Activated T-helper 1 cell treated with anti-CD3 and anti-CD28 coated beads, Interleukin-2, amount 50 U/mL, for 16 hours (primary cell): ENCODE measurements around the gene DYNC1H1.

Experiments
- DNase-seq, 2 donors: peaks; one replicate each; pipeline ENCODE4 v3.0.0-alpha.2; 2020; ENCODE audit warnings: low read depth in 1 of 2, low spot score in 1 of 2

The DYNC1H1 gene

DNA sequence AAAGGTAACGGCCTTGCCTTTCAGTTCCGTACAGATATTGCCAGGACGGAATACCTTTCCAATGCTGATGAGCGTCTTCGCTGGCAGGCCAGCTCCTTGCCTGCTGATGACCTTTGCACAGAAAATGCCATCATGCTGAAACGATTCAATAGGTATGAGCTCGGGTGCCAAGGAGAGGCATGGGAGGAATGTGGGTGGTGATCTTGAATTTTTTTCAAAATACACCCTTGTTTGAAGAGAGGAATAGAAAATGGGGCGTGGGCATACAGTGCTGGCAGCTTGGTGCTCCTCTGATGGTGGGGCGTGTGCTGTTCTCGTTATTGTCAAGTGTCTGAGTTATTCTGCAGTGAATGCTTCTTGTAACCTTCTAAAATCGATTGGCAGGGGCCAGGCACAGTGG lies 69.9 kb downstream of the DYNC1H1 start:
- no peak for DNase-seq

DNA sequence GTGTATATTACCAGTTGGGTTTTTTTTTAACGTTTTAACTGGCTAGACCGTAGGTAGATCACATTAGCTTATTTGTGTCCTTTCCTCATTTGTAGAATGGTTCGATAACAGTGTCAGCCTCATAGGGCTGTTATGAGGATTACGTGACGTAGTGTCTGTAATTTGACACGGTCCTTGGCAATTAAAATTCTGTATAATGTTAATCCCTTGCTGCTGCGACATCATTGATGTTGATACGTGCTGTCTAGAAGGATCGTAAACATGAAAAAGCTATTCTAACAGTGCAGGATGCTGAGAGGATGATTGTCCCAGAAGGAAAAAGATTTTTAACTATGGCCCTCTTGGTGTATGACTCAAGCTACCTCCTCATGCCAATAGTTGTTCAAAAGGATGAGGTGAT lies 71.5 kb downstream of the DYNC1H1 start:
- no peak for DNase-seq

DNA sequence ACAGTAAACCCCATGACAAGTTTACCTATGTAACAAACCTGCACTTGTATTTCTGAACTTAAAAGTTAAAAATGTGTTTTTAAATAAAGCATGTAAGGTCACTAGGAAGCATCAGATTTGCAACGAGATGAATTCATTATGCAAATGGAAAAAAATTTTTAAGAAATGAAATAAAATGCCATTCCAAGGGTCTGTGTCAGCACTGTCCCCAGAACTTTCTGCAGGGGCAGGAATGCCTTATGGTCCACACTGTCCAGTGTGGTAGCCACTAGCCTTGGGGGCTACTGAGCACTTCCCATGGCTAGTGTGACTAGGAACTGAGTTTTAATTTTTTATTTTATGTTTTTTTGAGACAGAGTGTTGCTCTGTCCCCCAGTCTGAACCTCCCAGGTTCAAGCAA lies 73.3 kb downstream of the DYNC1H1 start:
- no peak for DNase-seq

DNA sequence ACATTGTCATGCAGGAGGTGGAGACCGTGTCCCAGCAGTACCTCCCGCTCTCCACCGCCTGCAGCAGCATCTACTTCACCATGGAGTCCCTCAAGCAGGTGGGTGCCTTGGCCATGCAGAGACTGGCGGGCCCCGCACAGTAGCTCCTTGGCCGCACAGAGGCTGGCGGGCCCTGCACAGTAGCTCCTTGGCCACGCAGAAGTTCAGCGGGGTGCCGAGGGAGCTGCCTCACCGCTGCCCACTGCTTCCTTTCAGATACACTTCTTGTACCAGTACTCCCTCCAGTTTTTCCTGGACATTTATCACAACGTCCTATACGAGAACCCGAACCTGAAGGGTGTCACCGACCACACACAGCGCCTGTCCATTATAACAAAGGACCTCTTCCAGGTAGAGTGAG lies 74.8 kb downstream of the DYNC1H1 start:
- DNase-seq: no peak

DNA sequence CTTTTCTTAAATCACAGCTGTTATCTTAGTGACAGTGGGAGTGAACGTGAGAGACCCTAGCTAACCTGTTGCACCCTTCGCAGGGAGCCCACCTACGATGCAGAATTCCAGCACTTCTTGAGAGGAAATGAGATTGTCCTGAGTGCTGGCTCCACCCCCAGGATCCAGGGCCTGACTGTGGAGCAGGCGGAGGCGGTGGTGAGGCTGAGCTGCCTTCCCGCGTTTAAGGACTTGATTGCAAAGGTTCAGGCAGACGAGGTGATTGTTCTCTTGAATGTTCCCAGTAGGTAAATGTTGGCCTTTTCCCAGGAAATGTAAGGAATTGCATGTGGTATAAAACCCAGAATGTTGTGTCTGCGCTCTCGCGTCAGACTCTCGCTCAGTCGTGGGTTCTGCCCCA lies 75.8 kb downstream of the DYNC1H1 start:
- DNase-seq: no peak

DNA sequence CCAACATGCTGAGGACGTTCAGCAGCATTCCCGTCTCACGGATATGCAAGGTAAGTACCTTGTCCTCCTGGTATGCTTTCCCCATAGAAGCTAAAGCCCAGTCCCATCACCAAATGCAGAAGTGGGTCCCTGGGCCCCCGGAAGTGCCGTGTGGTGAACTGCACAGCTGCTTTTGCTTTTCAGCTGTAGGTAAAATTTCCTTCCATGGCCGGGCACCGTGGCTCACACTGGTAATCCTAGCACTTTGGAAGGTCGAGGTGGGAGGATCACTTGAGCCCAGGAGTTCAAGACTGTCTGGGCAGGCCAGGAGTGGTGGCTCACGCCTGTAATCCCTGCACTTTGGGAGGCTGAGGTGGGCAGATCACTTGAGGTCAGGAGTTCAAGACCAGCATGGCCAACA lies 78.3 kb downstream of the DYNC1H1 start:
- no peak for DNase-seq

DNA sequence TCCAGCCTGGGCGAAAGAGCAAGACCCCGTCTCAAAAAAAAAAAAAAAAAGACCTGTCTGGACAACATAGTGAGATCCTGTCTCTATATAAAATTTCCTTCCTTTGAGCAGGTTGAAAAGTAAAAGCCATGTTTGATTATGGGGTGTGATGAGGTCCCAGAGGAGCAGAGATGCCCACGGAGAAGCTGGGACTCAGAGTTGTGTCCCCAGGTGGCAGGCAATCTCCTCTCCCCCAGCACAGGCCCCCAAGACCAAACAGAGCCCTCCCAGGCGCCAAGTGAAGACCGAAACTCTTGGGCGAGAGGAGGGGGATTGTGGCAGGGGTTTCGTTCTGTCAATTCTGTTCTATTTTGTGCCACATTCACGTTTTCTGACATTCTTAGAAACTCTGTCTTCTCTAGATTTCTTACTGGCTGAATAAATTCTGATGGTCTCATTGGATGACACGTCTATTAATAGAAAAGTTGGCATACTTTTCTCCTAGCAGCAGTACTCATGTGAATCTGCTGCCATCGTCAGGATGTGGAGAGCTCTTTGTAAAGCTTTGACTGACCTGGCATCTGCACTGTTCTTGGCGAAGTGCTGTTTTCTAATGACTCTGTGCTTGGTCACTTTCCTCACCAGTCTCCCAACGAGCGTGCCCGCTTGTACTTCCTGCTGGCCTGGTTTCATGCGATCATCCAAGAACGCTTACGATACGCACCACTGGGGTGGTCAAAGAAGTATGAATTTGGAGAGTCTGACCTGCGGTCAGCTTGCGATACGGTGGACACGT lies 79.1 kb downstream of the DYNC1H1 start:
- no peak for DNase-seq

DNA sequence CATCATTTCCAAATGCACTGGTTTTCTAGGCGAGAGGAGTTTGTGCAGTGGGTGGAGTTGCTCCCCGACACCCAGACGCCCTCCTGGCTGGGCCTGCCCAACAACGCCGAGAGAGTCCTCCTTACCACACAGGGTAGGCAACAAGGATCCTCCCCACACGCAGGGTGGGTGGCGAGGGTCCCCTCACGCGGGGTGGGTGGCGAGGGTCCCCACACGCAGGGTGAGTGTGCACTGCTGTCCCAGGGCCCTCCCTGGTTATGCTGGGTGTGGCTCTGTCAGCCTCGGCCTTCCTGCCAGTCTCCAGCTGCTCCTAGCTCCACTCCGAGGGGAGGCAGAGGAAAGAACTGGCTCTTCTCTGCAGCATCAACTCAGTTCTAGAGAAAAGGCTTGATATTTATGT lies 80.2 kb downstream of the DYNC1H1 start:
- no peak for DNase-seq

DNA sequence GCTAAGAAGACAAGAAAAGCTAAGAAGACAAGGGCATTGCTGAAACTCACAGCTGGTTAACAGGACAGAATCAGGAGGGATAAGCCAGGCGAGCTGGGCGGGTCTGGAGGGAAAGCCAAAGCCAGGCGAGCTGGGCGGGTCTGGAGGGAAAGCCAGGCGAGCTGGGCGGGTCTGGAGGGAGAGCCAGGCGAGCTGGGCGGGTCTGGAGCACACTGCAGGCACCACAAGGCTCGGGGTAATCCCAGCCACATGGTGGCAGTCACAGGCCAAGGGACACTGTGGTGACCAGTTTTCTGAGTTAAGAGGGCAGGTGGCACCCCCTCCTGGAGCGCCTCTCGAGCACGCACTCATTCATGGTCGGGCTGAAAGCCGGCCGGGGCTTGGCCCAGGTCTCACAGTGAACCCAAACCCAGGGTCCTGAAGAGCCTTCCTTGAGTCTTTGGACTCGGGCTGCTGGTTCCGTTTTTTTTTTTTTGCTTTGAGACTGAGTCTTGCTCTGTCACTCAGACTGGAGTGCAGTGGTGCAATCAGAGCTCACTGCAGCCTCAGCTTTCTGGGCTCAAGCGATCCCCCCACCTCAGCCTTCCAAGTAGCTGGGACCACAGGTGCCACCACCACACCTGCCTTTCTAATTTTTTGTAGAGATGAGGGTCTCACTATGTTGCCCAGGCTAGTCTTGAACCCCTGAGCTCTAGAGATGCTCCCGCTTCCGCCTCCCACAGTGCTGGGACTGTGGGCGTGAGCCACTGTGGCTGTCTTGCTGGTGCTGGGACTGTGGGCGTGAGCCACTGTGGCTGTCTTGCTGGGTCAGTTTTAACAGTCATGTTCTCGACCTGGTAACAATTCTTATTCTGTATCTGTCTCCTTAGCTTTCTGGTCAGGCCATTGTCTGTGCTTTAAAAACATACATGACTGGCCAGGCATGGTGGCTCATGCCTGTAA lies 82.2 kb downstream of the DYNC1H1 start:
- DNase-seq: no peak

DNA sequence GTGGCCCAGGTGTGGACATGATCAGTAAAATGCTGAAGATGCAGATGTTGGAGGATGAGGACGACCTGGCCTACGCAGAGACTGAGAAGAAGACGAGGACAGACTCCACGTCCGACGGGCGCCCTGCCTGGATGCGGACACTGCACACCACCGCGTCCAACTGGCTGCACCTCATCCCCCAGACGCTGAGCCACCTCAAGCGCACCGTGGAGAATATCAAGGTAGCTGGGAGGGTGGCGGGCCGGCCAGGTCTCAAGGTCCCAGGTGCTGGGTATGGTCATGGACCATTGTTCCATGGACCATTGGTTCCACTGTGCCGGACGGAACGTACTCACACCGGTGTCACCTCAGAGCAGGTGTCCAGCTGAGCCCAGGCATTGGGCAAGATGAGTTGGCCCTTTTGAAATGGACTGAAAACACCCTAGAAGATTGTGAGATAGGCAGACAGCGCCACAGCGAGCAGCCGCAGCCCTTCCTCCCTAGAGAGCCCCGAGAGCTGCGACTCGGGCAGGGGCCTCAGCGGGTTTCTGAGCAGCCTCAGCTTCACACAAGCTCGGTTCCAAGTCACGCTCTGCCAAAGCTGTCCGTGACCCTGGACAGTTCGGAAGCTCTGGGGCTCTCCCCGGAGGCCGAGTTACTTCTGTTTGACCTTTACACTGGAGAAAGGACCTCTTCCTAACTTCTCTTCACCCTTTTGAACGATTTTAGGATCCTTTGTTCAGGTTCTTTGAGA lies 83.6 kb downstream of the DYNC1H1 start:
- DNase-seq: no peak

DNA sequence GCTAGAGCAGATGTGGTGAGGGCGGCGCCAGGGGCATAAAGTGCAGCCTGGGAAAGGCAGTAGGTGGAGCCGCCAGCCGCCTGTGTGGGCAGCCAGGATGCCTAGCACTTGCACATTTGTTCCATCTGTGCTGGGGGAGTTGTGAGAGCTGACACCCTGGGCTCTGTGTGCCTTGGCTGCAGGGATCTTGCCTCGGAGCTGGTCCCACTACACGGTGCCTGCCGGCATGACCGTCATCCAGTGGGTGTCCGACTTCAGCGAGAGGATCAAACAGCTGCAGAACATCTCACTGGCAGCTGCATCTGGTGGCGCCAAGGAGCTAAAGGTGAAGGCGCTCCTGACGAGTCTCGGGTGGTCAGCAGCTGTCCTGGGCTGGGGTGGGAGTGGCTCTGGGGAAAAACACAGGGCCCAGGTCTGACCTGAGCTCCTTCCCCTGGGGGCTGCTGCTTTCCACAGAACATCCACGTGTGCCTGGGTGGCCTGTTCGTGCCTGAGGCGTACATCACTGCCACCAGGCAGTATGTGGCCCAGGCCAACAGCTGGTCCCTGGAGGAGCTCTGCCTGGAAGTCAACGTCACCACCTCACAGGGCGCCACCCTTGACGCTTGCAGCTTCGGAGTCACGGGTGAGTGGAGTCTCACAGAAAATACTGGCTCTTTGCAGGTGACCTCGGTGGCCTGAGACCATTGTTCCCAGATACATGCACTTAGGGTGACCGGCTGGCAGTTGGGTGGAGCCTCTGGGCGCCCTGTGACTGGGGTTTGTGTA lies 85.1 kb downstream of the DYNC1H1 start:
- DNase-seq: no peak

DNA sequence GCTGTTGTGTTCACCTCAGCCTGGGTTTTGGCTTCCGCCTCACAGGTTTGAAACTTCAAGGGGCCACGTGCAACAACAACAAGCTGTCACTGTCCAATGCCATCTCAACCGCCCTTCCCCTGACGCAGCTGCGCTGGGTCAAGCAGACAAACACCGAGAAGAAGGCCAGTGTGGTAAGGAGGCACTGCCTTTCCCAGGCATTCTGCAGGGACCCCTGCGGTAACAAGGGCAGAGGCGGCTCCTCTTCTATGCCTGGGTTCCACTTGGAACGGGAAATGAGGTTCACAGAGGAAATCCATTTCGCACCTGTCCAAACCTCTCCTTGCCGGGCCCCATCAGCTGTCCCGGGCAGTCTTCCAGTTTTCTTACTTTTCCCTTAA lies 85.6 kb downstream of the DYNC1H1 start:
- DNase-seq: no peak

DNA sequence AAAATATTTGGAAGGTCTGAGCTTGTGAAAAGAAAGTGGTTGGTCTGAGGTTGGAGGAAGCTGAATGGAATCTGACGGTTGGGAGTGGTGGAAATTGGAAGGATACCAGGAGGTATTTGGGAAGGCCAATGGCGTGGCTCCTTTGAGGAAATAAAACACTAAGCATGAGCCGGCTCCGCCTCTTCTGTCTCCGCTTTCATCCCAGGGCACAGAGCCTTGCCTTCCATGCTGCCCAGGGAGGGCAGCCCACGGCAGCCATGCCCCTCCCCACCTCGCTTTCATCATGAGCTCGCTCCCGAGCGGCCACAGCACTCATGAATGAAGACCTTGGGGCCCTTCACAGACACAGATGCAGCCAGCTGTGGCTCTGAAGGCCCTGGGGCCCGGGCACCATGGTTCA lies 86.3 kb downstream of the DYNC1H1 start:
- DNase-seq: no peak

DNA sequence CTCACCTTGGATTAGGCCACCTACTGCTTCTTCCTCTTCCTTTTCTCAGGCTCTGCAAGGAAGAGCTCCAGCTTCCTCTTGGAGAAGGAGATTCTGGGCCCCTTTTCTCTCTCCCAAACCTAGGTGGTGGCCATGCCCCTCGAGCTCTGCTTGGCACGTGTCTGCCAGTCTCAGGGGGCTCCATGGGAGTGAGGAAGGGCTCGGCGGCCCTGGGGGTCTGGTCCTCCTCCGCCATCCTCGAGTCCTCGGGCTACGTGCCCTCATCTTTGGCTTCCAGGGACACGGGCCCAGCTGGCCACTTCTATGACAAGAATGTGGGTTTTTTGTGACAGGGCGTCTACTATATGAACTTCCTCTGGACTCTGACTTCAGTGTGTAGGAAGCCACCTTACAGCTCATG lies 88.1 kb downstream of the DYNC1H1 start:
- no peak for DNase-seq

DNA sequence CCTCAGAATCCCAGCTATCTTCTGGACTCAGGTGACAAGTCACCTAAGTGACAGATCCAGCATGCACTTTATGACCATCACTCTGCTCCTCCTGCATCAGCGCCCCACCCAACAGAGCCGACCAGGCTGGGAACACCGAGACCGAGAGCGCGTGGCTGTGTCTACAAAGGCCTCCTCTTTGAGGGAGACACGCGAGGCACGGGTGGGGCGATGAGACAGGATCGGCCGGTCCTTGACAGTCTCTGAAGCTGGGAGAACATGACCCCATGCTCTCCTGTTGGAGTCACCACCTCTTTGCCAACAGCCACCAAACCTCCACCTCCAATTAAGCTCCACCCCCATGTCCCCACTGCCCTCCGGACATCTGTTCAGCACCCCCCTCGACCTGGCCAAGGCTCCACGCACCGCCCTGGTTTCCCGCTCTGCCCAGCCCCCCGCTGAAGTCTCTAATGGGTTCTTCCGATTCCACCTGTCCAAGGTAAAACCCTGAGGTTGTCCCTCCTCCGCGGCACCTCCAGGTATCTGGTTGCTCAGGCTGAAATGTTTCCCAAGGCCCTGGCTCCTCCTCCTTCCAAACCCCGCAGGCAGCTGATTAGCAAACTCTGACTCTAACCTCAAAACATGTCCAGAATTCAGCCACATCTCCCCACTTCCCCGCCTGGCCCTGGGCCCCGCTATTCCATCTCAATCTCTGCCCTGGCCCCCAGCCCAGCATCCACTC lies 91.0 kb downstream of the DYNC1H1 start:
- no peak for DNase-seq

DNA sequence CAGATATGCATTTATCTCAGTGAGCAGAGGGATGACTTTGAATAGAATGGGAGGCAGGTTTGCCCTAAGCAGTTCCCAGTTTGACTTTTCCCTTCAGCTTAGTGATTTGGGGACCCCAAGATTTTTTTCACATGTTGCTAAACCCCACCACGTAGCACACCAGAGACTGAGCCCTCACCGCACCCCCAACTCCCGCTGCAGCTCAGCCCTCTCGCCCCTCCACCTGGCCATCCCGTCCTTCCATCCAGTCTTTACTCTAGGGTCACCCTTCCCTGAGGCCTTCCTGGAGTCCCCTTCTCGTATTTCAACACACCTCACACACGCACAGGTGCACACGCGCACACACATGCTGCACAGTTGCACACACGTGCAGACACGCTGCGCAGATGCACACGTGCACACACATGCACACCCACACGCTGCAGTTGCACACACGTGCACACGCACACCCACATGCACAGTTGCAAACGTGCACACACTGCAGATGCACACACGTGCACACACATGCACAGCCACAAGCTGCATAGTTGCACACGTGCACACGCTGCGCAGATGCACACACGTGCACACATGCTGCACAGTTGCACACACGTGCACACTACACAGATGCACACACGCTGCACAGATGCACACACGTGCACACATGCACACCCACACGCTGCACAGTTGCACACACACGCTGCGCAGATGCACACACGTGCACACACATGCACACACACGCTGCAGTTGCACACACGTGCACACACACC lies 92.5 kb downstream of the DYNC1H1 start:
- DNase-seq: no peak

DNA sequence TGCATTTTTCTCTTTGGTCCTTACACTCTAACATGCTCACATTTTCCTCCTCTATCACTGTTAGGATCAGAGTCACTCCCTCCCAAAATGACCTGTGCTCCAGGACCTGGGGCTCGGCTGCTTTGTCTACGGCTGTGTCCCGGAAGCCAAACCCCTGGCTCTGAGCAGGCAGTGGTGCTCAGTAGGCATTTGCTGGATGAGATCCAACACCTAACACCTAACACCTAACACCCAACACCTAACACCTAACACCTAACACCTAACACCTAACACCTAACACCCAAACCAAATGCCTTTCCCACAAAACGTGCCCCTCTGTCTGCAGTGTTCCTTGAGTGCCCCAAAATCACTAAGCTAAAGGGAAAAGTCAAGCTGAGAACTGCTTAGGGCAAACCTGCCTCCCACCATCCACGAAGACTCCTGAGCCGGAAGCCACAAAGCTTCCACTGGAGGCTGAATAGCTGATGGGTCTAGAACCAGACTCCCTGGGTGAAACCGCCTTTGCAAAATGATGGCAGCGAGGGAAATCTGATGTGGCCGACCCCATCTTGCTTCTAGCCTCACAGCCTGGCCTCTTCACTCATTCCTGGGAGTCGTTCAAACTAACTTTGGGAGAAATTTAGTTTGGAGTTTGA lies 93.2 kb downstream of the DYNC1H1 start:
- no peak for DNase-seq

DNA sequence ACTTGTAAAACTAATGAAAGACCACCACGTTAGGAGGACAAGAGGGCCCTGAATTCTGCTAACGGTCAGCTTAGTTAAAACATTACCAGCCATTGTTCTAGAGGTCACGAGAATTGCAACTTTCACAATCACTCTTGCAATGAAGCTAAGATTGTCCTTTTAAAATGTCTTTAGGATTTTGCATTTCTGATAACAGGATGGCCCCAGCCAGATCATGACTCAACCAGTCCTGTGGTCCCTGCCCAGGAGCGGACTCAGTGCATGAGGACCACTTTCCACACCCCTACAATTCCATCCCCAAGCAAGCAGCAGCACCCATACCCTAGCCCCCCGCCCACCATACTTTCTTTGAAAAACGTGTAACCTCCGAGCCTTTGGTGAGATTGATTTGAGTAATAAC lies 93.8 kb downstream of the DYNC1H1 start:
- DNase-seq: no peak

DNA sequence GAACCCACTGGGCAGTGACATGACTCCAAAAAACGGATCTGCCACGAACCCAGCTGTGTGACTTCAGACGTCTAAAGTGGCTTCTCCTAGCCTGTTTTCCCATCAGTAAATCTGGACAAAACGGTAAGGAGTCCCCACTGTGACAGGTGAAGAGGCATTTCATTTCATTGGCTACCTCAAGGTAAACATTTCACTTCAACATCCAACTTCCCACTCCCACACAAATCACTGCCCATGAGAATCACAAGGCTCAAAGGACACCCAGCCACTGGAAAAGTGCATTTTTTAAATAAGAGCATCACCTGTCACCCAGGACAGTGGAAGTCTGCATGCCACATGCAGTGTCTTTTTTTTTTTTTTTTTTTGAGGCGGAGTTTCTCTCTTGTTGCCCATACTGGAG lies 94.6 kb downstream of the DYNC1H1 start:
- DNase-seq: no peak
